Activated B cell treated with CpG ODN at 0.5 μM for 24 hours (primary cell): Measurements from ENCODE around the gene SCN9A. TPM values are rescaled to one million over a fixed set of nuclear protein-coding genes. Genes with fewer than 3 reads are reported as not detected.

Source experiments
- ATAC-seq: fragments of 200-7000 bp; cut with Tn5 transposase; one replicate; pipeline ENCODE4 v1.10.0; 2021; ENCODE audit warnings: low read depth, mild to moderate bottlenecking, moderate library complexity
- CTCF ChIA-PET: fragments of 350-600 bp; sonication (Branson Sonifier 250); formaldehyde crosslinking; loops from one replicate; lab custom pipeline; 2021; ENCODE audit warnings: antibody characterized with exemption; lab: Charles Lee
- POLR2A ChIA-PET: fragments of 350-600 bp; sonication (Branson Sonifier 250); formaldehyde crosslinking; loops from one replicate; lab custom pipeline; 2021; ENCODE audit warnings: antibody characterized with exemption; lab: Charles Lee
- DNase-seq: peaks from one replicate; pipeline ENCODE4 v3.0.0; 2022
- H3K27ac Mint-ChIP-seq: one replicate; pipeline ENCODE4 v1.8.0; 2020; ENCODE audit warnings: mixed read lengths
- H3K27me3 Mint-ChIP-seq: one replicate; pipeline ENCODE4 v1.8.0; 2021; ENCODE audit warnings: mixed read lengths
- H3K36me3 Mint-ChIP-seq: one replicate; pipeline ENCODE4 v1.8.0; 2021; ENCODE audit warnings: low read depth, mixed read lengths
- H3K4me1 Mint-ChIP-seq: one replicate; pipeline ENCODE4 v1.8.0; 2021; ENCODE audit warnings: mixed read lengths
- H3K4me3 Mint-ChIP-seq: one replicate; pipeline ENCODE4 v1.8.0; 2020; ENCODE audit warnings: mild to moderate bottlenecking, mixed read lengths
- H3K9me3 Mint-ChIP-seq: one replicate; pipeline ENCODE4 v1.8.0; 2020; ENCODE audit warnings: mixed read lengths
- intact Hi-C: fragments of 100-400 bp; cut with micrococcal nuclease; formaldehyde crosslinking; loops from one replicate; pipeline ENCODE4 v1.15.1; 2024
- total RNA-seq: library from RNA; stranded (reverse); gene quantifications from 2 replicates; pipeline ENCODE4 v1.2.3, GENCODE V29; 2022
- TF ChIP-seq, protein P1 (sequence below): fragments of 200-600 bp; IDR thresholded peaks from one replicate; pipeline ENCODE4 v1.8.0; 2022; ENCODE audit warnings: antibody characterized with exemption, mild to moderate bottlenecking

Gene SCN9A
- total RNA-seq, 1 donor from 2014 or later: not detected

- TF ChIP-seq, protein P1, sequence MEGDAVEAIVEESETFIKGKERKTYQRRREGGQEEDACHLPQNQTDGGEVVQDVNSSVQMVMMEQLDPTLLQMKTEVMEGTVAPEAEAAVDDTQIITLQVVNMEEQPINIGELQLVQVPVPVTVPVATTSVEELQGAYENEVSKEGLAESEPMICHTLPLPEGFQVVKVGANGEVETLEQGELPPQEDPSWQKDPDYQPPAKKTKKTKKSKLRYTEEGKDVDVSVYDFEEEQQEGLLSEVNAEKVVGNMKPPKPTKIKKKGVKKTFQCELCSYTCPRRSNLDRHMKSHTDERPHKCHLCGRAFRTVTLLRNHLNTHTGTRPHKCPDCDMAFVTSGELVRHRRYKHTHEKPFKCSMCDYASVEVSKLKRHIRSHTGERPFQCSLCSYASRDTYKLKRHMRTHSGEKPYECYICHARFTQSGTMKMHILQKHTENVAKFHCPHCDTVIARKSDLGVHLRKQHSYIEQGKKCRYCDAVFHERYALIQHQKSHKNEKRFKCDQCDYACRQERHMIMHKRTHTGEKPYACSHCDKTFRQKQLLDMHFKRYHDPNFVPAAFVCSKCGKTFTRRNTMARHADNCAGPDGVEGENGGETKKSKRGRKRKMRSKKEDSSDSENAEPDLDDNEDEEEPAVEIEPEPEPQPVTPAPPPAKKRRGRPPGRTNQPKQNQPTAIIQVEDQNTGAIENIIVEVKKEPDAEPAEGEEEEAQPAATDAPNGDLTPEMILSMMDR: no peak
- H3K27me3 Mint-ChIP-seq: no peaks in the 10 kb centered on the region
- H3K4me1 Mint-ChIP-seq: no peaks in the 10 kb centered on the region
- H3K36me3 Mint-ChIP-seq: no peaks in the 10 kb centered on the region
- CTCF ChIA-PET: no interaction called here
- H3K4me3 Mint-ChIP-seq: no peak overlapping the region
- ATAC-seq (no peak), DNase-seq (no peak)
- H3K9me3 Mint-ChIP-seq: no peaks in the 10 kb centered on the region
- no peak overlapping the region for H3K27ac Mint-ChIP-seq
- POLR2A ChIA-PET: no interaction called here
- intact Hi-C loops: no loop called here
These were observed 37.8 kb downstream of the SCN9A start for GRCh38 chr2:166337932-166338331.

DNA sequence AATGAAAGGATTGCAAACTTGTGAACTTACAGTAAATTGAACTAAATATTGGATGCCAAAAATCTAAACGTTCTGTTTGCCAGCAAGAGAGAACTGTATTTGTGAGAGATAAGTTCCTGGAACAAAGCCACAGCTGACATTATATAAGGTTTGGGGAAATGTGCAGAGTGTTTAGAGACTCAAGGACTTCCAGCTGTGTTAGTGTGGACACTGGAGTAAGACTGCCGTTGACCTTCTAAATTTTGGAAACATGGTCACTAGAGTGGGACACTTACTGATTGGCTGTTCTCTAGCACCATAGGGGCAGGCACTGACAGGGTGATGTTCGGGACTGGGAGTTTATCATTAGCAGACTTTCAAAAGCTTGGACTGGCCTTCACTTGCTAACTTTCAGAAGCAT is 40.5 kb downstream of the SCN9A start:
- POLR2A ChIA-PET: no interaction called here
- ATAC-seq (no peak), DNase-seq (no peak)
- H3K9me3 Mint-ChIP-seq: no peaks in the 10 kb centered on the region
- H3K27ac Mint-ChIP-seq: no peak overlapping the region
- no peak overlapping the region for H3K4me3 Mint-ChIP-seq
- intact Hi-C loops: no loop called here
- no peaks in the 10 kb centered on the region for H3K27me3 Mint-ChIP-seq
- CTCF ChIA-PET: no interaction called here
- TF ChIP-seq, protein P1: no peak
- no peaks in the 10 kb centered on the region for H3K4me1 Mint-ChIP-seq
- H3K36me3 Mint-ChIP-seq: no peaks in the 10 kb centered on the region

GRCh38 chr2:166334805-166335204 is 40.9 kb downstream of the SCN9A start:
- H3K4me3 Mint-ChIP-seq: no peak overlapping the region
- CTCF ChIA-PET: no interaction called here
- no peaks in the 10 kb centered on the region for H3K27me3 Mint-ChIP-seq
- intact Hi-C loops: no loop called here
- H3K9me3 Mint-ChIP-seq: no peaks in the 10 kb centered on the region
- H3K27ac Mint-ChIP-seq: no peak overlapping the region
- DNase-seq (no peak), ATAC-seq (no peak)
- no peaks in the 10 kb centered on the region for H3K36me3 Mint-ChIP-seq
- TF ChIP-seq, protein P1: no peak
- POLR2A ChIA-PET: no interaction called here
- H3K4me1 Mint-ChIP-seq: no peaks in the 10 kb centered on the region

GRCh38 chr2:166333801-166334200 is 41.9 kb downstream of the SCN9A start:
- no peak overlapping the region for H3K27ac Mint-ChIP-seq
- no peaks in the 10 kb centered on the region for H3K4me1 Mint-ChIP-seq
- ATAC-seq (no peak), DNase-seq (no peak)
- H3K4me3 Mint-ChIP-seq: no peak overlapping the region
- POLR2A ChIA-PET: no interaction called here
- TF ChIP-seq, protein P1: no peak
- no peaks in the 10 kb centered on the region for H3K9me3 Mint-ChIP-seq
- no peaks in the 10 kb centered on the region for H3K36me3 Mint-ChIP-seq
- CTCF ChIA-PET: no interaction called here
- H3K27me3 Mint-ChIP-seq: no peaks in the 10 kb centered on the region
- intact Hi-C loops: no loop called here

GRCh38 chr2:166332106-166332505 is 43.6 kb downstream of the SCN9A start:
- intact Hi-C loops: no loop called here
- H3K9me3 Mint-ChIP-seq: no peaks in the 10 kb centered on the region
- no peaks in the 10 kb centered on the region for H3K27me3 Mint-ChIP-seq
- no peak for DNase-seq
- no peak overlapping the region for H3K4me3 Mint-ChIP-seq
- H3K36me3 Mint-ChIP-seq: no peaks in the 10 kb centered on the region
- H3K27ac Mint-ChIP-seq: no peak overlapping the region
- TF ChIP-seq, protein P1: no peak
- CTCF ChIA-PET: no interaction called here
- POLR2A ChIA-PET: no interaction called here
- H3K4me1 Mint-ChIP-seq: no peaks in the 10 kb centered on the region
- ATAC-seq: no peak
